ENCODE measurements around the gene DFFB. TPM values are rescaled to one million over a fixed set of nuclear protein-coding genes. Genes with fewer than 3 reads are reported as not detected.

Gene DFFB
- total and polyA plus RNA-seq, 9 donors, result 6.8 to 12.8 (median 8.4) TPM

GRCh38 chr1:3925256-3925655 is 68.0 kb downstream of the DFFB start:
- Histone ChIP-seq H3K4me1 (ENCODE audit: insufficient read depth) (no peaks in the 10 kb centered on the region), H3K36me3 (no peaks in the 10 kb centered on the region), H3K4me3 (no peak overlapping the region), H3K9me3 (no peaks in the 10 kb centered on the region), H3K27ac (no peak overlapping the region), H3K27me3 (no peaks in the 10 kb centered on the region)
- TF ChIP-seq CTCF (IDR thresholded peaks at IDR 0.05), result no peak
- TF ChIP-seq POLR2A (IDR thresholded peaks at IDR 0.05), result no peak
- no peak for TF ChIP-seq EP300 (IDR thresholded peaks at IDR 0.05)
- WGBS, 3 donors, result 62 to 74% (median 67%) methylated on average over 12 of the region's 12 CpGs
- DNase-seq, result no peak
- intact Hi-C loops (cut with DNase I), result no loop called here

DNA sequence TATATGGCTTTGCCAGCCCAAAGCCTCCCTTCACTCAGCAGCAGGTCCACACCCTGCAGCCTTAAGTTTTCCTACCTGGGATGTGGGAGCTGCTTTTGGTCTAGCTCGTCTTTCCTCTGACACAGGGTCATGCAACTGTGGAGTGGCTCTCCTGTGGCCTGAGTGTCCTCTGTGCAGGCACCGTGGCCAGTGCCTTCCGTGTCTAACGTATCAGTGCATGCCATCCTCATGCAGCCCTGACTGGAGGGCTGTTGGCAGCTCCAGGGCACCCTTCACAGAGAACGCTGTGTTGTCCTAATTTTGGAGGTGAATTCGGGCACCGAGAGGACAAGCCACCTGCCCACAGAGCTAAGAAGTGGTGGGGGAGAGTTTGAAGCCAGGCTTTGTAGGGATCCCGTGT is 68.5 kb downstream of the DFFB start:
- DNase-seq, result no peak
- Histone ChIP-seq H3K9me3 (no peaks in the 10 kb centered on the region), H3K4me1 (ENCODE audit: insufficient read depth) (no peaks in the 10 kb centered on the region), H3K4me3 (no peak overlapping the region), H3K36me3 (no peaks in the 10 kb centered on the region), H3K27ac (no peak overlapping the region), H3K27me3 (no peaks in the 10 kb centered on the region)
- TF ChIP-seq CTCF (IDR thresholded peaks at IDR 0.05) (no peak), POLR2A (IDR thresholded peaks at IDR 0.05) (no peak), EP300 (IDR thresholded peaks at IDR 0.05) (no peak)
- intact Hi-C loops (cut with DNase I), result no loop called here
- 80 to 85% (median 83%) methylated on average over 8 of the region's 8 CpGs for WGBS, 3 donors

- Histone ChIP-seq H3K36me3 (no peaks in the 10 kb centered on the region), H3K27me3 (no peaks in the 10 kb centered on the region), H3K27ac (no peak overlapping the region), H3K4me3 (no peak overlapping the region), H3K4me1 (ENCODE audit: insufficient read depth) (no peaks in the 10 kb centered on the region), H3K9me3 (no peaks in the 10 kb centered on the region)
- intact Hi-C loops (cut with DNase I), result no loop called here
- TF ChIP-seq EP300 (IDR thresholded peaks at IDR 0.05) (no peak), POLR2A (IDR thresholded peaks at IDR 0.05) (no peak), CTCF (IDR thresholded peaks at IDR 0.05) (no peak)
- no peak for DNase-seq
Observed at GRCh38 chr1:3926956-3927355, 69.7 kb downstream of the DFFB start.

GRCh38 chr1:3928586-3928985 is 71.3 kb downstream of the DFFB start:
- 46 to 62% (median 54%) methylated on average over 10 to 11 of the region's 11 CpGs for WGBS, 3 donors
- Histone ChIP-seq H3K9me3 (no peaks in the 10 kb centered on the region), H3K36me3 (no peaks in the 10 kb centered on the region), H3K27ac (no peak overlapping the region), H3K4me1 (ENCODE audit: insufficient read depth) (no peaks in the 10 kb centered on the region), H3K4me3 (no peak overlapping the region), H3K27me3 (no peaks in the 10 kb centered on the region)
- no peak for TF ChIP-seq CTCF (IDR thresholded peaks at IDR 0.05)
- TF ChIP-seq EP300 (IDR thresholded peaks at IDR 0.05), result no peak
- TF ChIP-seq POLR2A (IDR thresholded peaks at IDR 0.05), result no peak
- no peak for DNase-seq
- intact Hi-C loops (cut with DNase I), result no loop called here

- no peak for DNase-seq
- no peaks in the 10 kb centered on the region for H3K4me1 ChIP-seq (ENCODE audit: insufficient read depth)
- no peaks in the 10 kb centered on the region for H3K9me3 ChIP-seq
- TF ChIP-seq CTCF (IDR thresholded peaks at IDR 0.05), result no peak
- TF ChIP-seq EP300 (IDR thresholded peaks at IDR 0.05), result no peak
- TF ChIP-seq POLR2A (IDR thresholded peaks at IDR 0.05), result no peak
- no peaks in the 10 kb centered on the region for H3K36me3 ChIP-seq
- 71 to 79% (median 72%) methylated on average over 5 of the region's 5 CpGs for WGBS, 3 donors
- no peak overlapping the region for H3K4me3 ChIP-seq
- no peaks in the 10 kb centered on the region for H3K27me3 ChIP-seq
- intact Hi-C loops (cut with DNase I), result no loop called here
- no peak overlapping the region for H3K27ac ChIP-seq
Observed at GRCh38 chr1:3929126-3929525, 71.8 kb downstream of the DFFB start.
